ENCODE measurements around the gene ALPK3. TPM values are rescaled to one million over a fixed set of nuclear protein-coding genes. Genes with fewer than 3 reads are reported as not detected.

Gene ALPK3
- total and polyA plus RNA-seq, 2 donors from 2014 or later: 3.1 to 20.2 TPM

- no peak for TF ChIP-seq CTCF (IDR thresholded peaks at IDR 0.05; ENCODE audit: borderline replicate concordance, extremely low read depth, insufficient read depth)
- Histone ChIP-seq H3K4me1 (ENCODE audit: control insufficient read depth in 2 of 3, insufficient read depth in 2 of 3, low read depth in 1 of 3, low read length in 3 of 3) (peaks cover 0 to 11% (median 0%) of the 10 kb centered on the region in 3 donors), H3K27ac (ENCODE audit: low read depth in 2 of 2, low read length in 2 of 2) (peak overlapping the region; percentile 34 to 75), H3K9ac (ENCODE audit: low read length in 3 of 3) (peak overlapping the region in 1 of 3 donors; percentile 57), H3K4me3 (ENCODE audit: low read length in 3 of 3) (peak overlapping the region in 2 of 3 donors; percentile 73 to 77), H3K36me3 (ENCODE audit: control insufficient read depth in 2 of 3, insufficient read depth in 3 of 3, low read length in 3 of 3) (peaks cover 0 to 14% (median 0%) of the 10 kb centered on the region in 3 donors), H3K27me3 (ENCODE audit: control insufficient read depth, insufficient read depth, low read length) (no peaks in the 10 kb centered on the region), H3K9me3 (ENCODE audit: control insufficient read depth in 2 of 3, insufficient read depth in 1 of 3, low read length in 3 of 3) (no peaks in the 10 kb centered on the region)
- intact Hi-C loops (cut with DNase I): no loop called here
- DNase-seq (peak in 1 of 5 donors; percentile 28), FAIRE-seq (no peak)
These were observed 70.8 kb downstream of the ALPK3 start for GRCh38 chr15:84887938-84888337.

DNA sequence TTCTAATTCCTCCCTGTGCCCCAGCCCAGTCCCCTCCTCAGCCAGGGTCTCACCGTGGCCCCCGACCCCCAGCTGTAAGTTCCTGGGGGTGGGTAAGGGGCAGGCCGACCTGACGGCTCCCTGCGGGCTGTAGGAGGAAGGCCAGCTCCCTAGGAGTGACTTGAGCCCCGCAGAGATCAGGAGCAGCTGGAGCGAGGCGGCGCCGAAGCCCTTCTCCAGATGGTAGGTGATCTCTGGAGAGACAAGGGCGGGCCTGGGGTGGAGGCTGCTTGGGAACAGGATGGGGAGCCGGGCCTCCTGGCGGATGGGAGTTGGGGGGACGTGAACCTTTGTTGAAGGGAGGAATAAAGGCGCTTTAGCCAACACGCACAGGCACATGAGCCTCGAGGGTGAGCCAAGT is 71.5 kb downstream of the ALPK3 start:
- Histone ChIP-seq H3K27ac (ENCODE audit: low read depth in 2 of 2, low read length in 2 of 2) (peak overlapping the region; percentile 1 to 41), H3K36me3 (ENCODE audit: control insufficient read depth in 2 of 3, insufficient read depth in 3 of 3, low read length in 3 of 3) (peaks cover 0 to 14% (median 0%) of the 10 kb centered on the region in 3 donors), H3K9ac (ENCODE audit: low read length in 3 of 3) (no peak overlapping the region), H3K9me3 (ENCODE audit: control insufficient read depth in 2 of 3, insufficient read depth in 1 of 3, low read length in 3 of 3) (no peaks in the 10 kb centered on the region), H3K4me3 (ENCODE audit: low read length in 3 of 3) (peak overlapping the region in 1 of 3 donors; percentile 77), H3K4me1 (ENCODE audit: control insufficient read depth in 2 of 3, insufficient read depth in 2 of 3, low read depth in 1 of 3, low read length in 3 of 3) (peaks cover 0 to 7% (median 0%) of the 10 kb centered on the region in 3 donors), H3K27me3 (ENCODE audit: control insufficient read depth, insufficient read depth, low read length) (no peaks in the 10 kb centered on the region)
- intact Hi-C loops (cut with DNase I): no loop called here
- no peak for TF ChIP-seq CTCF (IDR thresholded peaks at IDR 0.05; ENCODE audit: borderline replicate concordance, extremely low read depth, insufficient read depth)
- DNase-seq (peak in 1 of 5 donors; percentile 41), FAIRE-seq (no peak)

DNA sequence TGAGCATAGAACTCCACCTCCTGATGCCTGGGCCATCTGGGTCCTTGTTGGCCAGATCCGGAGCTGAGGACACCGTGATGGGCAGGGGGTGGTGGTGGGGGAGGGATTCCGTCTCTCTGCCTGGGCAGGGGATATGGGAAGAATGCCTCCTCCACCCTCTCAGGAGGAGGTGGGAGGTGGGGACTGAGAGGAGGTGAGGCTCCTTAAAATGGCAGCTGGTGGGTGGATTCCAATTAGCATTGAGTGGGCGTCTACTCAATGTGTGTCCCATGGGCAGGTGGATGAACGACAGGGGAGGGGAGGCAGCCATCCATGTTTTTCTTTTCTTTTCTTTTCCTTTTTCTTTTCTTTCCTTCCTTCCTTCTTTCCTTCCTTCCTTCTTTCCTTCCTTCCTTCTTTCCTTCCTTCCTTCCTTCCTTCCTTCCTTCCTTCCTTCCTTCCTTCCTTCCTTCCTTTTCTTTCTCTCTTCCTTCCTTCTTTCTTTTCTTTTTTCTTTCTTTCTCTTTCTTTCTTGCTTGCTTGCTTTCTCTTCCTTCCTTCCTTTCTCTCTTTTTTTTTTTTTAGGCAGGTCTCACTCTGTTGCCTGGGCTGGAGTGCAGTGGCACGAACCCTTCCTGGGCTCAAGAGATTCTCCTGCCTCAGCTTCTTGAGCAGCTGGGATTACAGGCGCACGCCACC is 72.3 kb downstream of the ALPK3 start:
- Histone ChIP-seq H3K36me3 (ENCODE audit: control insufficient read depth in 2 of 3, insufficient read depth in 3 of 3, low read length in 3 of 3) (peaks cover 0 to 14% (median 2%) of the 10 kb centered on the region in 3 donors), H3K27ac (ENCODE audit: low read depth in 2 of 2, low read length in 2 of 2) (peak overlapping the region in 1 of 2 donors; percentile 25), H3K4me3 (ENCODE audit: low read length in 3 of 3) (no peak overlapping the region), H3K27me3 (ENCODE audit: control insufficient read depth, insufficient read depth, low read length) (no peaks in the 10 kb centered on the region), H3K9ac (ENCODE audit: low read length in 3 of 3) (no peak overlapping the region), H3K9me3 (ENCODE audit: control insufficient read depth in 2 of 3, insufficient read depth in 1 of 3, low read length in 3 of 3) (no peaks in the 10 kb centered on the region), H3K4me1 (ENCODE audit: control insufficient read depth in 2 of 3, insufficient read depth in 2 of 3, low read depth in 1 of 3, low read length in 3 of 3) (peaks cover 0 to 7% (median 0%) of the 10 kb centered on the region in 3 donors)
- intact Hi-C loops (cut with DNase I): no loop called here
- no peak for TF ChIP-seq CTCF (IDR thresholded peaks at IDR 0.05; ENCODE audit: borderline replicate concordance, extremely low read depth, insufficient read depth)
- FAIRE-seq (no peak), DNase-seq (no peak)
